H1 (cell line): Measurements from ENCODE around the gene ADSS1.

Experiments
- BCL11A ChIP-seq, 2 experiments: IDR thresholded peaks; one replicate each; pipeline ENCODE4 v1.6.1; 2011; ENCODE audit warnings: low read depth in 2 of 2, low read length in 2 of 2, mild to moderate bottlenecking in 2 of 2
- TF ChIP-seq, protein P1 (sequence below), 3 experiments: IDR thresholded peaks; 1 replicate in 2 of 3; 2 replicates in 1 of 3; pipeline versions ENCODE4 v1.5.1 to v1.6.1; 2011; ENCODE audit warnings: low read length in 3 of 3, mild to moderate bottlenecking in 3 of 3, inconsistent platforms in 2 of 3, low read depth in 1 of 3, moderate library complexity in 1 of 3; ENCODE audit not compliant: insufficient read depth in 1 of 3; ENCODE audit errors: control extremely low read depth in 1 of 3

DNA sequence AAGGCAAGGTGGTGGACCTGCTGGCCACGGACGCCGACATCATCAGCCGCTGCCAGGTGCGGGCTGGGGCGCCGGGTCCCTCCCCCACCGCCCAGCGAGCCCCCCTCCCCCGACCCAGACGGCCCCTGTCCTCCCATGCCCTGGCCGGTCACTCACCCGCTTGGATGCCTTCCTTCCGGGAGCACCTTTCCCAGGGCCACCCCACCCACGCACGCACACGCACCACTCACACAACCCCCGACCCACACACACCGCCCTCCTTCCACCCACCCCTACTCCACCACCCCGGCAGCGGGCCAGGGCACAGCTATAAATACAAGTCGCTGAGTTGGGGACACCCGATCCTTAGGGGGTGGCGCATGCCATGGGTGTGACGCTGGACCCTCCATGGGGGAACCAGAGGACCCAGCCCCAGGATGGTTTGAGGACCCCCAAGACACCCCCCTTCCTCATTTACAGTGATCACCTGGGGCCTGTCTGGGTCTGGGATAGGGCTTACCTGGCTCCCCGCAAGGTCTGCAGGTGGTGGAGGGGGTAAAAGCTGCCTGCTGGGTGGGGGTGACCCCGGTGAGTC lies 465 bp downstream of the ADSS1 start:
- TF ChIP-seq, protein P1, sequence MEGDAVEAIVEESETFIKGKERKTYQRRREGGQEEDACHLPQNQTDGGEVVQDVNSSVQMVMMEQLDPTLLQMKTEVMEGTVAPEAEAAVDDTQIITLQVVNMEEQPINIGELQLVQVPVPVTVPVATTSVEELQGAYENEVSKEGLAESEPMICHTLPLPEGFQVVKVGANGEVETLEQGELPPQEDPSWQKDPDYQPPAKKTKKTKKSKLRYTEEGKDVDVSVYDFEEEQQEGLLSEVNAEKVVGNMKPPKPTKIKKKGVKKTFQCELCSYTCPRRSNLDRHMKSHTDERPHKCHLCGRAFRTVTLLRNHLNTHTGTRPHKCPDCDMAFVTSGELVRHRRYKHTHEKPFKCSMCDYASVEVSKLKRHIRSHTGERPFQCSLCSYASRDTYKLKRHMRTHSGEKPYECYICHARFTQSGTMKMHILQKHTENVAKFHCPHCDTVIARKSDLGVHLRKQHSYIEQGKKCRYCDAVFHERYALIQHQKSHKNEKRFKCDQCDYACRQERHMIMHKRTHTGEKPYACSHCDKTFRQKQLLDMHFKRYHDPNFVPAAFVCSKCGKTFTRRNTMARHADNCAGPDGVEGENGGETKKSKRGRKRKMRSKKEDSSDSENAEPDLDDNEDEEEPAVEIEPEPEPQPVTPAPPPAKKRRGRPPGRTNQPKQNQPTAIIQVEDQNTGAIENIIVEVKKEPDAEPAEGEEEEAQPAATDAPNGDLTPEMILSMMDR (IDR thresholded peaks at IDR 0.05; ENCODE audit: control extremely low read depth in 1 of 3, insufficient read depth in 1 of 3, low read depth in 1 of 3, low read length in 3 of 3): no peak
- TF ChIP-seq BCL11A (IDR thresholded peaks at IDR 0.05; ENCODE audit: low read depth in 2 of 2, low read length in 2 of 2): no peak
